Effector memory CD4-positive, alpha-beta T cell (primary cell): Measurements from ENCODE around the gene CADM1.

ENCODE experiments used
- DNase-seq, 3 donors: peaks; one replicate each; pipeline ENCODE4 v3.0.0-alpha.2; 2020
- H3K27ac ChIP-seq: 2 replicates; pipeline ENCODE4 v1.7.0; 2013; ENCODE audit warnings: mild to moderate bottlenecking, low read length, moderate library complexity; ENCODE audit not compliant: insufficient read depth, poor library complexity, severe bottlenecking
- H3K27me3 ChIP-seq: replicated peaks from 2 replicates; pipeline ENCODE4 v1.7.0; 2013; ENCODE audit warnings: mild to moderate bottlenecking, low read length; ENCODE audit not compliant: insufficient read depth, control insufficient read depth, poor library complexity, severe bottlenecking
- H3K36me3 ChIP-seq: 2 replicates; pipeline ENCODE4 v1.7.0; 2013; ENCODE audit warnings: mild to moderate bottlenecking, low read length, moderate library complexity; ENCODE audit not compliant: control insufficient read depth, insufficient read depth
- H3K4me1 ChIP-seq: 2 replicates; pipeline ENCODE4 v1.7.0; 2013; ENCODE audit warnings: low read length, mild to moderate bottlenecking; ENCODE audit not compliant: control insufficient read depth, insufficient read depth, poor library complexity, severe bottlenecking
- H3K4me3 ChIP-seq: 2 replicates; pipeline ENCODE4 v1.7.0; 2013; ENCODE audit warnings: low read length, low read depth, mild to moderate bottlenecking; ENCODE audit not compliant: insufficient read depth, poor library complexity, severe bottlenecking
- H3K9me3 ChIP-seq: 2 replicates; pipeline ENCODE4 v1.7.0; 2013; ENCODE audit warnings: mild to moderate bottlenecking, low read length, moderate library complexity; ENCODE audit not compliant: control insufficient read depth

Gene CADM1

GRCh38 chr11:115184901-115185300, 319.3 kb downstream of the CADM1 start:
- H3K27ac ChIP-seq: no peak overlapping the region
- H3K9me3 ChIP-seq: no peaks in the 10 kb centered on the region
- H3K4me1 ChIP-seq: no peaks in the 10 kb centered on the region
- no peaks in the 10 kb centered on the region for H3K36me3 ChIP-seq
- no peak overlapping the region for H3K4me3 ChIP-seq
- H3K27me3 ChIP-seq: no peaks in the 10 kb centered on the region
- DNase-seq: no peak

GRCh38 chr11:115183830-115184229, 320.4 kb downstream of the CADM1 start:
- H3K36me3 ChIP-seq: no peaks in the 10 kb centered on the region
- no peaks in the 10 kb centered on the region for H3K9me3 ChIP-seq
- H3K27ac ChIP-seq: no peak overlapping the region
- no peak for DNase-seq
- no peaks in the 10 kb centered on the region for H3K27me3 ChIP-seq
- no peaks in the 10 kb centered on the region for H3K4me1 ChIP-seq
- H3K4me3 ChIP-seq: no peak overlapping the region

- no peak overlapping the region for H3K27ac ChIP-seq
- no peaks in the 10 kb centered on the region for H3K36me3 ChIP-seq
- no peak for DNase-seq
- no peak overlapping the region for H3K4me3 ChIP-seq
- no peaks in the 10 kb centered on the region for H3K4me1 ChIP-seq
- H3K27me3 ChIP-seq: no peaks in the 10 kb centered on the region
- H3K9me3 ChIP-seq: no peaks in the 10 kb centered on the region
Measured at GRCh38 chr11:115183136-115183535, 321.1 kb downstream of the CADM1 start.

GRCh38 chr11:115182282-115182955, 321.8 kb downstream of the CADM1 start:
- H3K9me3 ChIP-seq: no peaks in the 10 kb centered on the region
- H3K27ac ChIP-seq: no peak overlapping the region
- no peaks in the 10 kb centered on the region for H3K27me3 ChIP-seq
- no peaks in the 10 kb centered on the region for H3K36me3 ChIP-seq
- no peak overlapping the region for H3K4me3 ChIP-seq
- DNase-seq: no peak
- no peaks in the 10 kb centered on the region for H3K4me1 ChIP-seq

- H3K4me3 ChIP-seq: no peak overlapping the region
- no peaks in the 10 kb centered on the region for H3K4me1 ChIP-seq
- H3K27me3 ChIP-seq: no peaks in the 10 kb centered on the region
- no peaks in the 10 kb centered on the region for H3K36me3 ChIP-seq
- DNase-seq: no peak
- H3K9me3 ChIP-seq: no peaks in the 10 kb centered on the region
- no peak overlapping the region for H3K27ac ChIP-seq
Measured at GRCh38 chr11:115181538-115181937, 322.7 kb downstream of the CADM1 start.

GRCh38 chr11:115180272-115180671, 323.9 kb downstream of the CADM1 start:
- Histone ChIP-seq H3K4me3 (no peak overlapping the region), H3K27me3 (no peaks in the 10 kb centered on the region), H3K4me1 (no peaks in the 10 kb centered on the region), H3K36me3 (no peaks in the 10 kb centered on the region), H3K9me3 (no peaks in the 10 kb centered on the region), H3K27ac (no peak overlapping the region)
- no peak for DNase-seq

- no peak for DNase-seq
- Histone ChIP-seq H3K27ac (no peak overlapping the region), H3K4me1 (no peaks in the 10 kb centered on the region), H3K27me3 (no peaks in the 10 kb centered on the region), H3K36me3 (no peaks in the 10 kb centered on the region), H3K9me3 (no peaks in the 10 kb centered on the region), H3K4me3 (no peak overlapping the region)
Measured at GRCh38 chr11:115179636-115180035, 324.6 kb downstream of the CADM1 start.

GRCh38 chr11:115178705-115179104, 325.5 kb downstream of the CADM1 start:
- Histone ChIP-seq H3K27ac (no peak overlapping the region), H3K4me3 (no peak overlapping the region), H3K36me3 (no peaks in the 10 kb centered on the region), H3K27me3 (no peaks in the 10 kb centered on the region), H3K4me1 (no peaks in the 10 kb centered on the region), H3K9me3 (no peaks in the 10 kb centered on the region)
- DNase-seq: no peak

- H3K36me3 ChIP-seq: no peaks in the 10 kb centered on the region
- H3K4me3 ChIP-seq: no peak overlapping the region
- no peaks in the 10 kb centered on the region for H3K9me3 ChIP-seq
- no peaks in the 10 kb centered on the region for H3K4me1 ChIP-seq
- no peaks in the 10 kb centered on the region for H3K27me3 ChIP-seq
- H3K27ac ChIP-seq: no peak overlapping the region
- no peak for DNase-seq
Measured at GRCh38 chr11:115173136-115173535, 331.1 kb downstream of the CADM1 start.

GRCh38 chr11:115170133-115170815, 333.9 kb downstream of the CADM1 start:
- H3K4me3 ChIP-seq: no peak overlapping the region
- H3K27me3 ChIP-seq: no peaks in the 10 kb centered on the region
- no peak for DNase-seq

More at GRCh38 chr11:115170133-115170815, 333.9 kb downstream of the CADM1 start:
- Histone ChIP-seq H3K27ac (no peak overlapping the region), H3K4me1 (no peaks in the 10 kb centered on the region), H3K36me3 (no peaks in the 10 kb centered on the region), H3K9me3 (no peaks in the 10 kb centered on the region)
